IMR-90 (cell line): Measurements from ENCODE around the gene DAG1.

Experiments
- POLR2A ChIP-seq: IDR thresholded peaks from 2 replicates; pipeline ENCODE4 v1.6.1; 2012; ENCODE audit warnings: mild to moderate bottlenecking, low read depth, low read length
- RAD21 ChIP-seq: IDR thresholded peaks from 2 replicates; pipeline ENCODE4 v1.6.1; 2012; ENCODE audit warnings: low read length, improper control_type of control experiment
- RFX5 ChIP-seq: IDR thresholded peaks from 2 replicates; pipeline ENCODE4 v1.8.0; 2012; ENCODE audit warnings: low read depth, mild to moderate bottlenecking, low read length, moderate library complexity
- TF ChIP-seq, protein P1 (sequence below): conservative IDR thresholded peaks from 2 replicates; pipeline ENCODE4 v1.5.1; 2012; ENCODE audit warnings: mild to moderate bottlenecking, low read depth, low read length, improper control_type of control experiment

DNA sequence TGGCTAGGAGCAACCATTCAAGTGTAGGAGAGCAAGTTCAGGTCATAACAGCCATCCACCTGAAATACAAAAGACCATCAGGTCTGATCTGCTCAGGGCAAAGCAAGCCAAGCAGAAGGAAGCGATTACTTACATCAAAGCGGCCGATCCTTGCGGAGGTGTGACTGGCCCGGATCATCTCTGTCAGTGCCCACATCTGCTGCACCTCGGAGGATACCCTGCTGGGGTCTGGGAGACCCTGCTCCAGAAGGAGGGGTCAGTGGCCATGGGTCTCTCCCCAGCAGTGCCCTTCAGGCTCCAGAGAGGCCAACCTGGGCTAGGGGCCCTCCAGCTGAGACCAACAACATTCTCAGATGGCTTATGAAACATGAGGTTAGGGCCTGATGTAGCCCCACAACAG is 45.3 kb upstream of the DAG1 start:
- TF ChIP-seq, protein P1, sequence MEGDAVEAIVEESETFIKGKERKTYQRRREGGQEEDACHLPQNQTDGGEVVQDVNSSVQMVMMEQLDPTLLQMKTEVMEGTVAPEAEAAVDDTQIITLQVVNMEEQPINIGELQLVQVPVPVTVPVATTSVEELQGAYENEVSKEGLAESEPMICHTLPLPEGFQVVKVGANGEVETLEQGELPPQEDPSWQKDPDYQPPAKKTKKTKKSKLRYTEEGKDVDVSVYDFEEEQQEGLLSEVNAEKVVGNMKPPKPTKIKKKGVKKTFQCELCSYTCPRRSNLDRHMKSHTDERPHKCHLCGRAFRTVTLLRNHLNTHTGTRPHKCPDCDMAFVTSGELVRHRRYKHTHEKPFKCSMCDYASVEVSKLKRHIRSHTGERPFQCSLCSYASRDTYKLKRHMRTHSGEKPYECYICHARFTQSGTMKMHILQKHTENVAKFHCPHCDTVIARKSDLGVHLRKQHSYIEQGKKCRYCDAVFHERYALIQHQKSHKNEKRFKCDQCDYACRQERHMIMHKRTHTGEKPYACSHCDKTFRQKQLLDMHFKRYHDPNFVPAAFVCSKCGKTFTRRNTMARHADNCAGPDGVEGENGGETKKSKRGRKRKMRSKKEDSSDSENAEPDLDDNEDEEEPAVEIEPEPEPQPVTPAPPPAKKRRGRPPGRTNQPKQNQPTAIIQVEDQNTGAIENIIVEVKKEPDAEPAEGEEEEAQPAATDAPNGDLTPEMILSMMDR = no peak
- TF ChIP-seq POLR2A = no peak
- TF ChIP-seq RAD21 = no peak
- TF ChIP-seq RFX5 = no peak
